AG04449 (cell line): ENCODE data around the gene CADPS2.

Experiments used
- CTCF ChIA-PET: fragments of 350-600 bp; formaldehyde crosslinking; extraction: SDS; loops from one replicate; lab custom pipeline; 2021; ENCODE audit warnings: antibody characterized with exemption; lab: Yijun Ruan, JAX
- POLR2A ChIA-PET: fragments of 400-600, 350-600 bp; formaldehyde crosslinking; extraction: SDS; loops from one replicate; lab custom pipeline; 2020; ENCODE audit warnings: antibody characterized with exemption, inconsistent platforms; lab: Yijun Ruan, JAX
- DNase-seq: peaks from one replicate; pipeline ENCODE4 v3.0.0-alpha.2; 2010; ENCODE audit warnings: low read depth, low spot score
- H3K4me3 ChIP-seq: 2 replicates; pipeline ENCODE4 v1.5.1; 2011; ENCODE audit warnings: low read depth, mild to moderate bottlenecking, control low read depth, low read length
- CTCF ChIP-seq: IDR thresholded peaks from one replicate; pipeline ENCODE4 v1.5.1; 2011; ENCODE audit warnings: mild to moderate bottlenecking, moderate library complexity, low read length, control low read depth, inconsistent platforms; ENCODE audit not compliant: insufficient read depth; ENCODE audit errors: missing control alignments

Gene CADPS2

GRCh38 chr7:122463631-122464030 lies 422.6 kb downstream of the CADPS2 start:
- no peak overlapping the region for H3K4me3 ChIP-seq
- DNase-seq: no peak
- no peak for TF ChIP-seq CTCF
- POLR2A ChIA-PET: no interaction called here
- CTCF ChIA-PET: interaction anchor here (1.0 kb wide), 1 partner anchor 24 kb away, joined by 3 read pairs; no protein-coding TSS in a partner anchor

DNA sequence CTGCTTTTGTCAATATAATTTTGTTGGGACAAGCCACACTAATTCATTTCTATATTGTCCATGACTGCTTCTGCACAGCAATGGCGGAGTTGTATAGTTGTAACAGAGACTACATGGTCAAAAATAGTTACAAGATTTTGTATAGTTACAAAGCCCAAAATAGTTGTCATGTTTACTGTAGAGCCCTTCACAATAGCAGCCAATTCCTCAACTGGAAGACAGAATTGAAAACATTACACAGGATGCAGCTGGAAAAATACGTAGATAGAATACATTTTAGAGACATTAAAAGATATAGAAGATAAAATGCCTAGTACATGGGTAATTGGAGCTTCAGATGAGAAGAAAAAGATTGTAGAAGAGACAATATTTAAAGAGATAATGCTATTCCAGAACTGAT lies 425.3 kb downstream of the CADPS2 start:
- no peak overlapping the region for H3K4me3 ChIP-seq
- CTCF ChIA-PET: no interaction called here
- POLR2A ChIA-PET: no interaction called here
- DNase-seq: no peak
- no peak for TF ChIP-seq CTCF

DNA sequence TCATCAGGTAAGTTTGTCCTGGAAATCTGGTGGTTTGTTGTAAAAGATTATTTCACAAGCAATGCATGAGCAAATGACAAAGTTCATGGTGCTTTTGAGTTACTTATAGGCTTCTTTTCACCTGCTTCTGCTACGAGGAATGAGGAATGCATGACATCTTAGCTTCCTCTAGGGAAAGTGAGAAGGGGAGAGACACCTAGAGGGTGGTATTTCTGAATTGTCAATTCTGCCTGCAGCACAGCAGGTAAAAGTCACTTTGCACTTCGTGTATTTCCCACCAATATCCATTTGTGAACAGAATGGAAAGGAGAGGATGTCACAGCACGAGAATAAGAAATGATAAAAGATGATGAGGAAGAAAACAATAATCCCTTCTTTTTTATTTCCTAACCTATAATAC lies 428.3 kb downstream of the CADPS2 start:
- POLR2A ChIA-PET: no interaction called here
- DNase-seq: no peak
- no peak for TF ChIP-seq CTCF
- H3K4me3 ChIP-seq: no peak overlapping the region
- CTCF ChIA-PET: no interaction called here

- H3K4me3 ChIP-seq: no peak overlapping the region
- TF ChIP-seq CTCF: no peak
- DNase-seq: no peak
- CTCF ChIA-PET: no interaction called here
- POLR2A ChIA-PET: no interaction called here
Measured at GRCh38 chr7:122457325-122457724, 428.9 kb downstream of the CADPS2 start.

DNA sequence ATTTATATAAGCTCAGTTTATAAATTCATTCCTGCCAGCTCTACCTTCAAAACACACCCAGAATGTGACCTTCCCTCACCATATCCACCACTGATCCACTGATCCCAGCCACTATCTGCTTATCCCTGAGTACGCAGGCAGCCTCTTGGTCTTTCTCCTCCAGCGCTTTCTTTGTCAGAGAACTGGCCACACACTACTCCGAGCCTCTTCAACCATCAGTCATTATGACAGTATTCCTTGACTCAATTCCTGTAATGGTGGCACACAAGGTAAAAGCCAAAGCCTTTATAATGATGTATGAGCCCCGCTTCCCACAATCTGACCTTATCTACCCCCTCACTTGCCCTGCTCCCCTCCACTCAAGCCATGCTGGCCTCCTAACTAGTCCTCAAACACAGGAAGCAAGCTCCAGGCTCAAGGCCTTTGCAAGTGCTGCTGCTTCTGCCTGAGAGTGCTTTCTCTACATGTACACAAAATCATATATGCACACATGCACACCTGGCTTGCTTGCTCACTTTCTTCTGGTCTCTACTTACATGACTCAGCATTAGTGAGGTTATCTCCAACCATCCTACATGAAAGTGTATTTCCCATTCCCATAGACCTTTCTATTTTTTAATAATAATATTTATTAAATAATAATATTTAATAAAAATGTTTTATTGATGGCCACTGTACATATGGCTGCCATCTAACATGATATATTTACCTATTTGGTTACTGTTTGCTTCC lies 431.3 kb downstream of the CADPS2 start:
- POLR2A ChIA-PET: no interaction called here
- TF ChIP-seq CTCF: no peak
- CTCF ChIA-PET: no interaction called here
- no peak overlapping the region for H3K4me3 ChIP-seq
- no peak for DNase-seq

GRCh38 chr7:122453432-122453831 lies 432.8 kb downstream of the CADPS2 start:
- no peak overlapping the region for H3K4me3 ChIP-seq
- POLR2A ChIA-PET: no interaction called here
- CTCF ChIA-PET: no interaction called here
- no peak for TF ChIP-seq CTCF
- DNase-seq: no peak
